ENCODE measurements around the gene CLCA1.

CLCA1 gene

GRCh38 chr1:86477256-86477655 is 8.5 kb downstream of the CLCA1 start:
- no peaks in the 10 kb centered on the region for H4K20me1 ChIP-seq (ENCODE audit: insufficient read depth)
- H2AFZ ChIP-seq (ENCODE audit: low read depth): no peak overlapping the region
- H3K79me2 ChIP-seq (ENCODE audit: insufficient read depth, low read depth): no peaks in the 10 kb centered on the region
- H3K9ac ChIP-seq: no peak overlapping the region
- H3K4me3 ChIP-seq (IDR thresholded peaks at IDR 0.05; ENCODE audit: insufficient read depth, low read depth, low read length): no peak overlapping the region
- no peak overlapping the region for H3K4me2 ChIP-seq
- H3K36me3 ChIP-seq (ENCODE audit: insufficient read depth): no peaks in the 10 kb centered on the region
- TF ChIP-seq, protein P1, sequence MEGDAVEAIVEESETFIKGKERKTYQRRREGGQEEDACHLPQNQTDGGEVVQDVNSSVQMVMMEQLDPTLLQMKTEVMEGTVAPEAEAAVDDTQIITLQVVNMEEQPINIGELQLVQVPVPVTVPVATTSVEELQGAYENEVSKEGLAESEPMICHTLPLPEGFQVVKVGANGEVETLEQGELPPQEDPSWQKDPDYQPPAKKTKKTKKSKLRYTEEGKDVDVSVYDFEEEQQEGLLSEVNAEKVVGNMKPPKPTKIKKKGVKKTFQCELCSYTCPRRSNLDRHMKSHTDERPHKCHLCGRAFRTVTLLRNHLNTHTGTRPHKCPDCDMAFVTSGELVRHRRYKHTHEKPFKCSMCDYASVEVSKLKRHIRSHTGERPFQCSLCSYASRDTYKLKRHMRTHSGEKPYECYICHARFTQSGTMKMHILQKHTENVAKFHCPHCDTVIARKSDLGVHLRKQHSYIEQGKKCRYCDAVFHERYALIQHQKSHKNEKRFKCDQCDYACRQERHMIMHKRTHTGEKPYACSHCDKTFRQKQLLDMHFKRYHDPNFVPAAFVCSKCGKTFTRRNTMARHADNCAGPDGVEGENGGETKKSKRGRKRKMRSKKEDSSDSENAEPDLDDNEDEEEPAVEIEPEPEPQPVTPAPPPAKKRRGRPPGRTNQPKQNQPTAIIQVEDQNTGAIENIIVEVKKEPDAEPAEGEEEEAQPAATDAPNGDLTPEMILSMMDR (conservative IDR thresholded peaks at IDR 0.05; ENCODE audit: low read depth, low read length): no peak
- peaks cover 12% of the 10 kb centered on the region for H3K4me1 ChIP-seq (ENCODE audit: low read depth, poor library complexity, severe bottlenecking)
- H3K27ac ChIP-seq: no peak overlapping the region
- peaks cover 8% of the 10 kb centered on the region for H3K27me3 ChIP-seq (ENCODE audit: insufficient read depth, low read depth)

GRCh38 chr1:86477682-86478081 is 9.0 kb downstream of the CLCA1 start:
- TF ChIP-seq, protein P1 (conservative IDR thresholded peaks at IDR 0.05; ENCODE audit: low read depth, low read length): no peak
- Histone ChIP-seq H3K4me3 (IDR thresholded peaks at IDR 0.05; ENCODE audit: insufficient read depth, low read depth, low read length) (no peak overlapping the region), H3K27me3 (ENCODE audit: insufficient read depth, low read depth) (peaks cover 8% of the 10 kb centered on the region; the same call in 1 of the 2 replicates), H3K4me1 (ENCODE audit: low read depth, poor library complexity, severe bottlenecking) (peaks cover 7% of the 10 kb centered on the region), H3K36me3 (ENCODE audit: insufficient read depth) (no peaks in the 10 kb centered on the region), H3K9ac (no peak overlapping the region), H2AFZ (ENCODE audit: low read depth) (no peak overlapping the region), H4K20me1 (ENCODE audit: insufficient read depth) (no peaks in the 10 kb centered on the region), H3K4me2 (no peak overlapping the region), H3K27ac (no peak overlapping the region), H3K79me2 (ENCODE audit: insufficient read depth, low read depth) (no peaks in the 10 kb centered on the region)

- Histone ChIP-seq H4K20me1 (ENCODE audit: insufficient read depth) (no peaks in the 10 kb centered on the region), H3K4me3 (IDR thresholded peaks at IDR 0.05; ENCODE audit: insufficient read depth, low read depth, low read length) (no peak overlapping the region), H3K4me2 (no peak overlapping the region), H3K36me3 (ENCODE audit: insufficient read depth) (no peaks in the 10 kb centered on the region), H3K79me2 (ENCODE audit: insufficient read depth, low read depth) (no peaks in the 10 kb centered on the region), H3K27ac (no peak overlapping the region), H2AFZ (ENCODE audit: low read depth) (no peak overlapping the region), H3K27me3 (ENCODE audit: insufficient read depth, low read depth) (peaks cover 3% of the 10 kb centered on the region; the same call in 1 of the 2 replicates), H3K4me1 (ENCODE audit: low read depth, poor library complexity, severe bottlenecking) (no peaks in the 10 kb centered on the region), H3K9ac (no peak overlapping the region)
- TF ChIP-seq, protein P1 (conservative IDR thresholded peaks at IDR 0.05; ENCODE audit: low read depth, low read length): no peak
Observed at GRCh38 chr1:86478416-86479156, 9.9 kb downstream of the CLCA1 start.

- H4K20me1 ChIP-seq (ENCODE audit: insufficient read depth): no peaks in the 10 kb centered on the region
- H3K27me3 ChIP-seq (ENCODE audit: insufficient read depth, low read depth): no peaks in the 10 kb centered on the region
- no peak overlapping the region for H2AFZ ChIP-seq (ENCODE audit: low read depth)
- no peak overlapping the region for H3K27ac ChIP-seq
- TF ChIP-seq, protein P1 (conservative IDR thresholded peaks at IDR 0.05; ENCODE audit: low read depth, low read length): no peak
- no peak overlapping the region for H3K4me2 ChIP-seq
- H3K36me3 ChIP-seq (ENCODE audit: insufficient read depth): no peaks in the 10 kb centered on the region
- H3K79me2 ChIP-seq (ENCODE audit: insufficient read depth, low read depth): no peaks in the 10 kb centered on the region
- no peak overlapping the region for H3K4me3 ChIP-seq (IDR thresholded peaks at IDR 0.05; ENCODE audit: insufficient read depth, low read depth, low read length)
- H3K4me1 ChIP-seq (ENCODE audit: low read depth, poor library complexity, severe bottlenecking): no peaks in the 10 kb centered on the region
- H3K9ac ChIP-seq: no peak overlapping the region
Observed at GRCh38 chr1:86481966-86482365, 13.2 kb downstream of the CLCA1 start.

Data from KMS-11 (cell line).